Vagina (tissue), 2 donors: ENCODE data around the gene PCDH20.

Experiments used
- POLR2A ChIP-seq, 2 donors: fragments of 450-650 bp; IDR thresholded peaks; one replicate each; pipeline ENCODE4 v1.6.1; 2017; ENCODE audit warnings: antibody characterized with exemption in 2 of 2, mild to moderate bottlenecking in 2 of 2, moderate library complexity in 2 of 2
- POLR2AphosphoS5 ChIP-seq, 2 donors: sonication (generic); formaldehyde crosslinking; IDR thresholded peaks; one replicate each; pipeline ENCODE4 v1.9.0; 2017; ENCODE audit warnings: antibody characterized with exemption in 2 of 2, mild to moderate bottlenecking in 2 of 2, low read depth in 1 of 2; ENCODE audit not compliant: insufficient read depth in 1 of 2
- TF ChIP-seq, protein P1 (sequence below), 3 experiments: fragments of 450-650 bp in 2 of 3; fragments of 200-600 bp in 1 of 3; sonication (generic) in 1 of 3; IDR thresholded peaks; one replicate each; pipeline ENCODE4 v1.5.1; 2017 to 2019; ENCODE audit warnings: antibody characterized with exemption in 3 of 3, mild to moderate bottlenecking in 2 of 3, moderate library complexity in 2 of 3

- TF ChIP-seq, protein P1, sequence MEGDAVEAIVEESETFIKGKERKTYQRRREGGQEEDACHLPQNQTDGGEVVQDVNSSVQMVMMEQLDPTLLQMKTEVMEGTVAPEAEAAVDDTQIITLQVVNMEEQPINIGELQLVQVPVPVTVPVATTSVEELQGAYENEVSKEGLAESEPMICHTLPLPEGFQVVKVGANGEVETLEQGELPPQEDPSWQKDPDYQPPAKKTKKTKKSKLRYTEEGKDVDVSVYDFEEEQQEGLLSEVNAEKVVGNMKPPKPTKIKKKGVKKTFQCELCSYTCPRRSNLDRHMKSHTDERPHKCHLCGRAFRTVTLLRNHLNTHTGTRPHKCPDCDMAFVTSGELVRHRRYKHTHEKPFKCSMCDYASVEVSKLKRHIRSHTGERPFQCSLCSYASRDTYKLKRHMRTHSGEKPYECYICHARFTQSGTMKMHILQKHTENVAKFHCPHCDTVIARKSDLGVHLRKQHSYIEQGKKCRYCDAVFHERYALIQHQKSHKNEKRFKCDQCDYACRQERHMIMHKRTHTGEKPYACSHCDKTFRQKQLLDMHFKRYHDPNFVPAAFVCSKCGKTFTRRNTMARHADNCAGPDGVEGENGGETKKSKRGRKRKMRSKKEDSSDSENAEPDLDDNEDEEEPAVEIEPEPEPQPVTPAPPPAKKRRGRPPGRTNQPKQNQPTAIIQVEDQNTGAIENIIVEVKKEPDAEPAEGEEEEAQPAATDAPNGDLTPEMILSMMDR (IDR thresholded peaks at IDR 0.05): no peak
- TF ChIP-seq POLR2A (IDR thresholded peaks at IDR 0.05): no peak
- no peak for TF ChIP-seq POLR2AphosphoS5 (IDR thresholded peaks at IDR 0.05; ENCODE audit: insufficient read depth in 1 of 2, low read depth in 1 of 2)
Observed at GRCh38 chr13:61423915-61424314, 8.3 kb upstream of the PCDH20 start.
